ENCODE data around the gene TSPAN9. TPM values are rescaled to one million over a fixed set of nuclear protein-coding genes. Genes with fewer than 3 reads are reported as not detected.

TSPAN9 gene
- total RNA-seq, 2 donors from 2014 or later = 14.0 to 18.5 TPM

- no peaks in the 10 kb centered on the region for H3K27me3 ChIP-seq
- 88 to 95% methylated on average over 14 to 20 of the region's 20 CpGs for WGBS, 2 donors
- peaks cover 23% of the 10 kb centered on the region for H3K4me1 ChIP-seq
- no peak overlapping the region for H3K4me3 ChIP-seq
- H3K36me3 ChIP-seq (replicated peaks in 1 of 2; ENCODE audit: insufficient read depth in 1 of 2, low read depth in 2 of 2) = no peaks in the 10 kb centered on the region
- intact Hi-C loops (cut with DNase I) = no loop called here
- TF ChIP-seq, protein P1, sequence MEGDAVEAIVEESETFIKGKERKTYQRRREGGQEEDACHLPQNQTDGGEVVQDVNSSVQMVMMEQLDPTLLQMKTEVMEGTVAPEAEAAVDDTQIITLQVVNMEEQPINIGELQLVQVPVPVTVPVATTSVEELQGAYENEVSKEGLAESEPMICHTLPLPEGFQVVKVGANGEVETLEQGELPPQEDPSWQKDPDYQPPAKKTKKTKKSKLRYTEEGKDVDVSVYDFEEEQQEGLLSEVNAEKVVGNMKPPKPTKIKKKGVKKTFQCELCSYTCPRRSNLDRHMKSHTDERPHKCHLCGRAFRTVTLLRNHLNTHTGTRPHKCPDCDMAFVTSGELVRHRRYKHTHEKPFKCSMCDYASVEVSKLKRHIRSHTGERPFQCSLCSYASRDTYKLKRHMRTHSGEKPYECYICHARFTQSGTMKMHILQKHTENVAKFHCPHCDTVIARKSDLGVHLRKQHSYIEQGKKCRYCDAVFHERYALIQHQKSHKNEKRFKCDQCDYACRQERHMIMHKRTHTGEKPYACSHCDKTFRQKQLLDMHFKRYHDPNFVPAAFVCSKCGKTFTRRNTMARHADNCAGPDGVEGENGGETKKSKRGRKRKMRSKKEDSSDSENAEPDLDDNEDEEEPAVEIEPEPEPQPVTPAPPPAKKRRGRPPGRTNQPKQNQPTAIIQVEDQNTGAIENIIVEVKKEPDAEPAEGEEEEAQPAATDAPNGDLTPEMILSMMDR (IDR thresholded peaks at IDR 0.05) = no peak
- TF ChIP-seq POLR2A (IDR thresholded peaks at IDR 0.05) = no peak
- peak overlapping the region in 3 of 4 donors; percentile 44 to 58 (median 48) for H3K27ac ChIP-seq
- no peaks in the 10 kb centered on the region for H3K9me3 ChIP-seq
- ATAC-seq (no peak), DNase-seq (no peak)
Measured at GRCh38 chr12:3244219-3244750, 167.1 kb downstream of the TSPAN9 start.

DNA sequence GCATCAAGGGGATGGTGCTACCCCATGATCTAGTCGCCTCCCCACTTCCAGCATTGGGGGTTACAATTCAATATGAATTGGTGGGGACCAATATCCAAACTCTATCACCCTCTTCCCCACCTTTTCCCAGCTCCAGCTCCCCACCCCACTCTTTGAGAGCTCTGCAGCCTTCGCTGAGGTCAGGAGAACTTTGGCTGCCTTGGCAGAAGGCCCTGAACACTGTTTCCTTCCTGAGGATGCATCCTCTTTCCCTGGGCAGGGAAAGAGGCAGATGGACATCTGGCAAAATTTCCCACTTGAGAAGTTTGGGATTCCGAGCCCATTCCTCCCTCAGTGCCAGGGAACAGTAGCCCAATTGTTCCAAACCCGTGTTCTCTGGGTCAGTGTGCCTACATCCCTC, 169.1 kb downstream of the TSPAN9 start:
- H3K27ac ChIP-seq = no peak overlapping the region
- WGBS, 2 donors = 82 to 90% methylated on average over 4 of the region's 4 CpGs
- no peaks in the 10 kb centered on the region for H3K36me3 ChIP-seq (replicated peaks in 1 of 2; ENCODE audit: insufficient read depth in 1 of 2, low read depth in 2 of 2)
- H3K27me3 ChIP-seq = no peaks in the 10 kb centered on the region
- no peak for DNase-seq
- ATAC-seq = no peak
- H3K4me3 ChIP-seq = no peak overlapping the region
- intact Hi-C loops (cut with DNase I) = no loop called here
- peaks cover 23% of the 10 kb centered on the region for H3K4me1 ChIP-seq
- no peaks in the 10 kb centered on the region for H3K9me3 ChIP-seq
- TF ChIP-seq, protein P1 (IDR thresholded peaks at IDR 0.05) = no peak
- TF ChIP-seq POLR2A (IDR thresholded peaks at IDR 0.05) = no peak

DNA sequence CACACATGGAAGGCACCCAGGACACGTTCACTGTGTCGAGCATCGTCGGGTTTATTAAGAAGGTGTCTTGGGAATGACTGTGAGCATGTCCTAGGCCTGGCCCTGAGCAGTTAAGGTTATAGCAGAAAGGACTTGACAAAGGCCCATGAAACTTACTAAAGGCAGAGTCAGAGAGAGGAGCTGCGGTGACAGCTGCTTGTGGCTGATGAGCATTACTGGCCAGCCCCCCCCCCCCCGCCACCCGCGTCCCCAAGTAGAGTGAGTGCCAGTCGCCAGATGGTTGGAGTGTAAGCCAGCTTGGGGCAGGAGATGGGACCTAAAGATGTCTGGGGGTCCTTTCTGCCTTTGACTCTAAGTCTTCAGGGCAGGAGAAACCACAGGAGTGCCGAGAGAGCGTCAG, 169.9 kb downstream of the TSPAN9 start:
- no peak overlapping the region for H3K27ac ChIP-seq
- intact Hi-C loops (cut with DNase I) = no loop called here
- no peaks in the 10 kb centered on the region for H3K27me3 ChIP-seq
- H3K4me1 ChIP-seq = peaks cover 16% of the 10 kb centered on the region
- no peak for DNase-seq
- H3K36me3 ChIP-seq (replicated peaks in 1 of 2; ENCODE audit: insufficient read depth in 1 of 2, low read depth in 2 of 2) = no peaks in the 10 kb centered on the region
- WGBS, 2 donors = 56 to 73% methylated on average over 9 to 11 of the region's 11 CpGs
- H3K4me3 ChIP-seq = no peak overlapping the region
- no peaks in the 10 kb centered on the region for H3K9me3 ChIP-seq
- no peak for TF ChIP-seq POLR2A (IDR thresholded peaks at IDR 0.05)
- TF ChIP-seq, protein P1 (IDR thresholded peaks at IDR 0.05) = no peak
- ATAC-seq = no peak

GRCh38 chr12:3247629-3248161, 170.5 kb downstream of the TSPAN9 start:
- TF ChIP-seq, protein P1 (IDR thresholded peaks at IDR 0.05) = no peak
- TF ChIP-seq POLR2A (IDR thresholded peaks at IDR 0.05) = no peak
- Histone ChIP-seq H3K27me3 (no peaks in the 10 kb centered on the region), H3K4me3 (no peak overlapping the region), H3K27ac (no peak overlapping the region), H3K36me3 (replicated peaks in 1 of 2; ENCODE audit: insufficient read depth in 1 of 2, low read depth in 2 of 2) (no peaks in the 10 kb centered on the region), H3K9me3 (no peaks in the 10 kb centered on the region), H3K4me1 (peaks cover 13% of the 10 kb centered on the region)
- no peak for ATAC-seq
- no peak for DNase-seq
- intact Hi-C loops (cut with DNase I) = no loop called here
- WGBS, 2 donors = 81 to 85% methylated on average over 9 of the region's 9 CpGs

Measured in body of pancreas (tissue), 4 donors.